K562 (cell line): Measurements from ENCODE around the gene TXNRD2. TPM values are rescaled to one million over a fixed set of nuclear protein-coding genes. Genes with fewer than 3 reads are reported as not detected.

Source experiments
- CBFB ChIP-seq: sonication (generic); formaldehyde crosslinking; IDR thresholded peaks from 2 replicates; pipeline ENCODE4 v1.4.0; 2020; ENCODE audit warnings: mild to moderate bottlenecking, missing genetic modification reagents
- CTCF ChIP-seq, 3 experiments: IDR thresholded peaks in 2 of 3; conservative IDR thresholded peaks in 1 of 3; 2 replicates each; pipeline ENCODE4 v1.5.1; 2011 to 2012; ENCODE audit warnings: low read length in 3 of 3, mild to moderate bottlenecking in 3 of 3, control low read depth in 2 of 3, improper control_type of control experiment in 1 of 3, inconsistent platforms in 1 of 3, low read depth in 1 of 3, mixed read lengths in 1 of 3, moderate library complexity in 1 of 3; ENCODE audit not compliant: insufficient read depth in 2 of 3
- DMBX1 ChIP-seq: fragments of 250-450 bp; sonication (Bioruptor Pico); IDR thresholded peaks from 2 replicates; pipeline ENCODE4 v1.8.0; 2022; ENCODE audit warnings: inconsistent platforms, mild to moderate bottlenecking, moderate library complexity, borderline replicate concordance
- ELF2 ChIP-seq: fragments of 250-450 bp; sonication (Bioruptor Pico); IDR thresholded peaks from 2 replicates; pipeline ENCODE4 v1.5.0; 2021; ENCODE audit warnings: mild to moderate bottlenecking
- GTF2F1 ChIP-seq: IDR thresholded peaks from 2 replicates; pipeline ENCODE4 v1.6.1; 2011; ENCODE audit warnings: low read depth, low read length, improper control_type of control experiment
- KAT2B ChIP-seq: IDR thresholded peaks from one replicate; pipeline ENCODE4 v1.6.1; 2012; ENCODE audit warnings: low read depth, mild to moderate bottlenecking, control low read depth, inconsistent platforms, low read length, moderate library complexity
- KDM5B ChIP-seq: fragments of 200-600 bp; sonication (generic); IDR thresholded peaks from 2 replicates; pipeline ENCODE4 v1.6.1; 2012; ENCODE audit warnings: low read depth, mild to moderate bottlenecking, moderate library complexity, low read length, control low read depth, inconsistent platforms; ENCODE audit not compliant: insufficient replicate concordance
- SOX6 ChIP-seq: fragments of 450-650 bp; IDR thresholded peaks from 2 replicates; pipeline ENCODE4 v1.6.1; 2014; ENCODE audit warnings: mild to moderate bottlenecking
- TBP ChIP-seq: optimal IDR thresholded peaks from 2 replicates; pipeline ENCODE3; 2011; ENCODE audit warnings: low read depth, low read length, improper control_type of control experiment
- TCF3 ChIP-seq: sonication (generic); formaldehyde crosslinking; IDR thresholded peaks from 2 replicates; pipeline ENCODE4 v1.4.0; 2020; ENCODE audit warnings: mild to moderate bottlenecking, missing genetic modification reagents
- TCFL5 ChIP-seq: fragments of 250-450 bp; sonication (Bioruptor Pico); conservative IDR thresholded peaks from 2 replicates; pipeline ENCODE4 v1.6.1; 2021; ENCODE audit warnings: mild to moderate bottlenecking, moderate library complexity, matching md5 sums
- TSC22D4 ChIP-seq: fragments of 450-650 bp; IDR thresholded peaks from 2 replicates; pipeline ENCODE4 v1.6.1; 2016; ENCODE audit warnings: missing genetic modification characterization, missing biosample characterization, control low read depth
- YY1 ChIP-seq, 3 experiments: IDR thresholded peaks; 2 replicates each; pipeline ENCODE4 v1.6.1; 2011; ENCODE audit warnings: low read length in 2 of 3, mild to moderate bottlenecking in 2 of 3, moderate library complexity in 2 of 3, borderline replicate concordance in 1 of 3, control low read depth in 1 of 3, low read depth in 1 of 3; ENCODE audit not compliant: insufficient read depth in 3 of 3, insufficient replicate concordance in 2 of 3, control insufficient read depth in 1 of 3, insufficient read length in 1 of 3; ENCODE audit errors: extremely low read depth in 1 of 3
- ZBTB12 ChIP-seq: fragments of 250-450 bp; sonication (Bioruptor Pico); IDR thresholded peaks from 2 replicates; pipeline ENCODE4 v1.4.0; 2020
- ZNF583 ChIP-seq: fragments of 250-450 bp; sonication (Bioruptor Pico); IDR thresholded peaks from 2 replicates; pipeline ENCODE4 v1.4.0; 2020
- ZNF830 ChIP-seq: fragments of 250-450 bp; sonication (Bioruptor Pico); IDR thresholded peaks from 2 replicates; pipeline ENCODE4 v1.5.0; 2021; ENCODE audit warnings: mild to moderate bottlenecking
- polyA plus RNA-seq, 8 experiments: library from polyadenylated mRNA; depleted of rRNA in 4 of 8; stranded (reverse) in 5 of 8; unstranded in 3 of 8; fragments of >200 nt; fragmentation: Nextera tagmentation in 2 of 8; fragmentation: Illumina TruSeq in 1 of 8; extraction: Ambion mirVana in 2 of 8; extraction: Trizol in 1 of 8; gene quantifications; 2 replicates each; pipeline versions ENCODE4 v1.2.1 to v1.2.3, GENCODE V29; 2011 to 2014; ENCODE audit warnings: inconsistent platforms in 1 of 8, missing spikeins in 1 of 8
- total RNA-seq, 7 experiments: library from RNA; depleted of rRNA in 6 of 7; stranded (reverse); fragments of >200 nt in 6 of 7; fragmentation: Illumina TruSeq in 2 of 7; extraction: Trizol in 2 of 7; gene quantifications; 2 replicates each; pipeline versions ENCODE4 v1.2.1 to v1.2.3, GENCODE V29; 2011 to 2021; ENCODE audit warnings: low replicate concordance in 1 of 7
- TF ChIP-seq, protein P1 (sequence below): fragments of 250-450 bp; sonication (Bioruptor Pico); IDR thresholded peaks from 2 replicates; pipeline ENCODE4 v1.4.0; 2020; ENCODE audit warnings: mild to moderate bottlenecking, moderate library complexity, borderline replicate concordance
- TF ChIP-seq, protein P2 (sequence below): sonication (generic); formaldehyde crosslinking; IDR thresholded peaks from 2 replicates; pipeline ENCODE4 v1.8.1; 2023; ENCODE audit warnings: mild to moderate bottlenecking, missing genetic modification reagents

Gene TXNRD2
- total and polyA plus RNA-seq, 9 of the 15 experiments (the other 6 are each of a cell fraction or from before 2014, with no cell fraction given), result 3.3 to 80.2 (median 49.4) TPM

- TF ChIP-seq, protein P1, sequence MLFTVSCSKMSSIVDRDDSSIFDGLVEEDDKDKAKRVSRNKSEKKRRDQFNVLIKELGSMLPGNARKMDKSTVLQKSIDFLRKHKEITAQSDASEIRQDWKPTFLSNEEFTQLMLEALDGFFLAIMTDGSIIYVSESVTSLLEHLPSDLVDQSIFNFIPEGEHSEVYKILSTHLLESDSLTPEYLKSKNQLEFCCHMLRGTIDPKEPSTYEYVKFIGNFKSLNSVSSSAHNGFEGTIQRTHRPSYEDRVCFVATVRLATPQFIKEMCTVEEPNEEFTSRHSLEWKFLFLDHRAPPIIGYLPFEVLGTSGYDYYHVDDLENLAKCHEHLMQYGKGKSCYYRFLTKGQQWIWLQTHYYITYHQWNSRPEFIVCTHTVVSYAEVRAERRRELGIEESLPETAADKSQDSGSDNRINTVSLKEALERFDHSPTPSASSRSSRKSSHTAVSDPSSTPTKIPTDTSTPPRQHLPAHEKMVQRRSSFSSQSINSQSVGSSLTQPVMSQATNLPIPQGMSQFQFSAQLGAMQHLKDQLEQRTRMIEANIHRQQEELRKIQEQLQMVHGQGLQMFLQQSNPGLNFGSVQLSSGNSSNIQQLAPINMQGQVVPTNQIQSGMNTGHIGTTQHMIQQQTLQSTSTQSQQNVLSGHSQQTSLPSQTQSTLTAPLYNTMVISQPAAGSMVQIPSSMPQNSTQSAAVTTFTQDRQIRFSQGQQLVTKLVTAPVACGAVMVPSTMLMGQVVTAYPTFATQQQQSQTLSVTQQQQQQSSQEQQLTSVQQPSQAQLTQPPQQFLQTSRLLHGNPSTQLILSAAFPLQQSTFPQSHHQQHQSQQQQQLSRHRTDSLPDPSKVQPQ (CRISPR knock-in tag), result 0 out of 2 replicates have a peak, but pooled peaks have one; percentile 70
- TF ChIP-seq GTF2F1, result peak; percentile 73; the same call in 1 of the 2 replicates
- peak in 1 of 3 experiments; percentile 18 for TF ChIP-seq YY1 (IDR thresholded peaks at IDR 0.05; ENCODE audit: borderline replicate concordance in 1 of 3, control insufficient read depth in 1 of 3, extremely low read depth in 1 of 3, insufficient read depth in 3 of 3, insufficient read length in 1 of 3, insufficient replicate concordance in 2 of 3, low read depth in 1 of 3, low read length in 2 of 3)
- peak; percentile 48; the same call in 1 of the 2 replicates for TF ChIP-seq ZBTB12 (CRISPR knock-in tag)
- TF ChIP-seq KDM5B, result peak; percentile 38
- peak; percentile 81 for TF ChIP-seq ZNF583 (CRISPR knock-in tag)
- TF ChIP-seq TCFL5 (CRISPR knock-in tag), result peak; percentile 80; the same call in 1 of the 2 replicates
- peak; percentile 62 for TF ChIP-seq ELF2 (CRISPR knock-in tag)
- TF ChIP-seq, protein P2, sequence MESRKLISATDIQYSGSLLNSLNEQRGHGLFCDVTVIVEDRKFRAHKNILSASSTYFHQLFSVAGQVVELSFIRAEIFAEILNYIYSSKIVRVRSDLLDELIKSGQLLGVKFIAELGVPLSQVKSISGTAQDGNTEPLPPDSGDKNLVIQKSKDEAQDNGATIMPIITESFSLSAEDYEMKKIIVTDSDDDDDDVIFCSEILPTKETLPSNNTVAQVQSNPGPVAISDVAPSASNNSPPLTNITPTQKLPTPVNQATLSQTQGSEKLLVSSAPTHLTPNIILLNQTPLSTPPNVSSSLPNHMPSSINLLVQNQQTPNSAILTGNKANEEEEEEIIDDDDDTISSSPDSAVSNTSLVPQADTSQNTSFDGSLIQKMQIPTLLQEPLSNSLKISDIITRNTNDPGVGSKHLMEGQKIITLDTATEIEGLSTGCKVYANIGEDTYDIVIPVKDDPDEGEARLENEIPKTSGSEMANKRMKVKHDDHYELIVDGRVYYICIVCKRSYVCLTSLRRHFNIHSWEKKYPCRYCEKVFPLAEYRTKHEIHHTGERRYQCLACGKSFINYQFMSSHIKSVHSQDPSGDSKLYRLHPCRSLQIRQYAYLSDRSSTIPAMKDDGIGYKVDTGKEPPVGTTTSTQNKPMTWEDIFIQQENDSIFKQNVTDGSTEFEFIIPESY, result no peak
- TF ChIP-seq KAT2B, result peak; percentile 15
- no peak for TF ChIP-seq SOX6
- TF ChIP-seq ZNF830, result 0 out of 2 replicates have a peak, but pooled peaks have one; percentile 42
- no peak for TF ChIP-seq TBP
- no peak for TF ChIP-seq CBFB (CRISPR knock-in tag)
- no peak for TF ChIP-seq TCF3
- TF ChIP-seq DMBX1, result peak; percentile 96
- peak; percentile 59 to 64 (median 62) for TF ChIP-seq CTCF (IDR thresholded peaks at IDR 0.05 in 2 of 3, conservative IDR thresholded peaks at IDR 0.05 in 1 of 3; ENCODE audit: insufficient read depth in 2 of 3, low read depth in 1 of 3, low read length in 3 of 3)
- TF ChIP-seq TSC22D4 (tag), result no peak
Observed at GRCh38 chr22:19943082-19944026, 1.7 kb upstream of the TXNRD2 start (continued).
